ENCODE results near the gene RXRG. TPM values are rescaled to one million over a fixed set of nuclear protein-coding genes. Genes with fewer than 3 reads are reported as not detected.

The RXRG gene
- total and polyA plus RNA-seq, 2 experiments from 2014 or later: not detected

GRCh38 chr1:165381745-165382505 is 63.0 kb downstream of the RXRG start:
- peak overlapping the region; percentile 42 for H3K4me2 ChIP-seq (ENCODE audit: unreplicated experiment)
- in situ Hi-C loops (cut with MboI): no loop called here
- TF ChIP-seq EZH2phosphoT487 (IDR thresholded peaks at IDR 0.05; ENCODE audit: insufficient read depth, low read depth) (0 out of 2 replicates have a peak, but pooled peaks have one; percentile 37), EZH2 (IDR thresholded peaks at IDR 0.05; ENCODE audit: insufficient read depth, poor library complexity, severe bottlenecking) (no peak)
- no peaks in the 10 kb centered on the region for H4K20me1 ChIP-seq (ENCODE audit: insufficient read depth)
- H3K9me2 ChIP-seq (ENCODE audit: insufficient read depth): no peaks in the 10 kb centered on the region
- peaks cover 29% of the 10 kb centered on the region for H3K4me1 ChIP-seq (ENCODE audit: insufficient read depth)
- peaks cover 35% of the 10 kb centered on the region for H3F3A ChIP-seq (ENCODE audit: insufficient read depth)
- H3K79me2 ChIP-seq (ENCODE audit: insufficient read depth): no peaks in the 10 kb centered on the region
- H3K27me3 ChIP-seq (replicated peaks; ENCODE audit: insufficient read depth): no peaks in the 10 kb centered on the region
- 59 to 64% methylated on average over 6 of the region's 6 CpGs for WGBS, 2 experiments (ENCODE audit: low coverage in 1 of 2, low lambda C conversion rate in 2 of 2, missing lambda C conversion rate in 2 of 2)
- no peaks in the 10 kb centered on the region for H3K36me3 ChIP-seq (ENCODE audit: low read depth)
- H3K27ac ChIP-seq: peak overlapping the region; percentile 86
- H2AFZ ChIP-seq: no peak overlapping the region
- DNase-seq: peak; percentile 89
- H3K4me3 ChIP-seq: no peak overlapping the region
- H3K9me3 ChIP-seq (ENCODE audit: low read depth): no peaks in the 10 kb centered on the region
- peak overlapping the region; percentile 62 for H3K9ac ChIP-seq

- WGBS, 2 experiments (ENCODE audit: low coverage in 1 of 2, low lambda C conversion rate in 2 of 2, missing lambda C conversion rate in 2 of 2): 1 to 3% methylated on average over 12 of the region's 12 CpGs
- no peak for DNase-seq
- H2AFZ ChIP-seq: peak overlapping the region; percentile 83
Measured at GRCh38 chr1:165376811-165377311, 68.1 kb downstream of the RXRG start.

GRCh38 chr1:165376041-165376810 is 68.7 kb downstream of the RXRG start:
- Histone ChIP-seq H3K9ac (peak overlapping the region; percentile 89), H3K36me3 (ENCODE audit: low read depth) (no peaks in the 10 kb centered on the region), H3K4me1 (ENCODE audit: insufficient read depth) (peaks cover 15% of the 10 kb centered on the region), H3K9me3 (ENCODE audit: low read depth) (no peaks in the 10 kb centered on the region), H4K20me1 (ENCODE audit: insufficient read depth) (no peaks in the 10 kb centered on the region), H3K79me2 (ENCODE audit: insufficient read depth) (no peaks in the 10 kb centered on the region), H2AFZ (peak overlapping the region; percentile 83), H3K27ac (peak overlapping the region; percentile 92), H3K4me3 (peak overlapping the region; percentile 71), H3F3A (ENCODE audit: insufficient read depth) (peaks cover 21% of the 10 kb centered on the region), H3K9me2 (ENCODE audit: insufficient read depth) (no peaks in the 10 kb centered on the region), H3K27me3 (replicated peaks; ENCODE audit: insufficient read depth) (peaks cover under 1% of the 10 kb centered on the region), H3K4me2 (ENCODE audit: unreplicated experiment) (peak overlapping the region; percentile 83)
- in situ Hi-C loops (cut with MboI): no loop called here
- DNase-seq: peak; percentile 99
- 1 to 2% methylated on average over 35 to 40 of the region's 46 CpGs for WGBS, 2 experiments (ENCODE audit: low coverage in 1 of 2, low lambda C conversion rate in 2 of 2, missing lambda C conversion rate in 2 of 2)
- TF ChIP-seq EZH2 (IDR thresholded peaks at IDR 0.05; ENCODE audit: insufficient read depth, poor library complexity, severe bottlenecking): no peak
- no peak for TF ChIP-seq EZH2phosphoT487 (IDR thresholded peaks at IDR 0.05; ENCODE audit: insufficient read depth, low read depth)

More at GRCh38 chr1:165376811-165377311, 68.1 kb downstream of the RXRG start:
- in situ Hi-C loops (cut with MboI): no loop called here
- Histone ChIP-seq H3K4me3 (peak overlapping the region; percentile 71), H3K4me2 (ENCODE audit: unreplicated experiment) (peak overlapping the region; percentile 83), H3K27ac (peak overlapping the region; percentile 92), H3K36me3 (ENCODE audit: low read depth) (no peaks in the 10 kb centered on the region), H4K20me1 (ENCODE audit: insufficient read depth) (no peaks in the 10 kb centered on the region), H3K9me3 (ENCODE audit: low read depth) (no peaks in the 10 kb centered on the region), H3K79me2 (ENCODE audit: insufficient read depth) (no peaks in the 10 kb centered on the region), H3K9me2 (ENCODE audit: insufficient read depth) (no peaks in the 10 kb centered on the region), H3K9ac (peak overlapping the region; percentile 89), H3K4me1 (ENCODE audit: insufficient read depth) (peaks cover 21% of the 10 kb centered on the region), H3K27me3 (replicated peaks; ENCODE audit: insufficient read depth) (no peaks in the 10 kb centered on the region; the same call in none of the 2 replicates), H3F3A (ENCODE audit: insufficient read depth) (peaks cover 27% of the 10 kb centered on the region)
- TF ChIP-seq EZH2phosphoT487 (IDR thresholded peaks at IDR 0.05; ENCODE audit: insufficient read depth, low read depth): no peak
- no peak for TF ChIP-seq EZH2 (IDR thresholded peaks at IDR 0.05; ENCODE audit: insufficient read depth, poor library complexity, severe bottlenecking)

GRCh38 chr1:165375623-165376022 is 69.3 kb downstream of the RXRG start:
- no peaks in the 10 kb centered on the region for H3K79me2 ChIP-seq (ENCODE audit: insufficient read depth)
- H3K9ac ChIP-seq: peak overlapping the region; percentile 89
- peak overlapping the region; percentile 92 for H3K27ac ChIP-seq
- in situ Hi-C loops (cut with MboI): no loop called here
- peak overlapping the region; percentile 83 for H3K4me2 ChIP-seq (ENCODE audit: unreplicated experiment)
- no peaks in the 10 kb centered on the region for H4K20me1 ChIP-seq (ENCODE audit: insufficient read depth)
- no peaks in the 10 kb centered on the region for H3K9me3 ChIP-seq (ENCODE audit: low read depth)
- peaks cover 7% of the 10 kb centered on the region for H3K27me3 ChIP-seq (replicated peaks; ENCODE audit: insufficient read depth)
- H3K4me1 ChIP-seq (ENCODE audit: insufficient read depth): peaks cover 15% of the 10 kb centered on the region
- no peaks in the 10 kb centered on the region for H3K36me3 ChIP-seq (ENCODE audit: low read depth)
- TF ChIP-seq EZH2 (IDR thresholded peaks at IDR 0.05; ENCODE audit: insufficient read depth, poor library complexity, severe bottlenecking) (no peak), EZH2phosphoT487 (IDR thresholded peaks at IDR 0.05; ENCODE audit: insufficient read depth, low read depth) (no peak)
- H3F3A ChIP-seq (ENCODE audit: insufficient read depth): peaks cover 20% of the 10 kb centered on the region
- WGBS, 2 experiments (ENCODE audit: low coverage in 1 of 2, low lambda C conversion rate in 2 of 2, missing lambda C conversion rate in 2 of 2): 26 to 28% methylated on average over 7 of the region's 7 CpGs
- H3K4me3 ChIP-seq: peak overlapping the region; percentile 71
- no peak for DNase-seq
- no peaks in the 10 kb centered on the region for H3K9me2 ChIP-seq (ENCODE audit: insufficient read depth)
- peak overlapping the region; percentile 83 for H2AFZ ChIP-seq

All from GM23248 (cell line).